IMR-90 (cell line): ENCODE measurements around the gene TRPM6. TPM values are rescaled to one million over a fixed set of nuclear protein-coding genes. Genes with fewer than 3 reads are reported as not detected.

Source experiments
- ATAC-seq: fragments of 200-7000 bp; cut with Tn5 transposase; 2 replicates; pipeline ENCODE4 v1.9.1; 2020; ENCODE audit warnings: low read depth, mild to moderate bottlenecking, moderate library complexity
- BruUV-seq: library from RNA; stranded (reverse); fragments of 400-500 nt; replicated peaks from 2 replicates; lab custom pipeline; 2021; lab: Mats Ljungman, UMichigan
- CTCF ChIA-PET: fragments of 300-600 bp; formaldehyde crosslinking; extraction: SDS; loops from one replicate; lab custom pipeline; 2021; ENCODE audit warnings: antibody characterized with exemption; lab: Yijun Ruan, JAX
- POLR2A ChIA-PET: fragments of 300-600 bp; sonication (Branson Sonifier 250); formaldehyde crosslinking; loops from one replicate; lab custom pipeline; 2022; ENCODE audit warnings: antibody characterized with exemption; ENCODE audit not compliant: unreplicated experiment; lab: Charles Lee
- DNase-seq: peaks from one replicate; pipeline ENCODE4 v3.0.0; 2013
- H2AFZ ChIP-seq: replicated peaks from 2 replicates; pipeline ENCODE3; 2013; ENCODE audit warnings: low read length, mild to moderate bottlenecking; ENCODE audit not compliant: poor library complexity
- H2AK5ac ChIP-seq: 2 replicates; pipeline ENCODE4 v1.6.1; 2013; ENCODE audit warnings: low read depth, low read length, inconsistent platforms
- H2AK9ac ChIP-seq: replicated peaks from 2 replicates; pipeline ENCODE3; 2013; ENCODE audit warnings: mild to moderate bottlenecking, low read depth, low read length, moderate library complexity; ENCODE audit not compliant: poor library complexity
- H2BK120ac ChIP-seq: 2 replicates; pipeline ENCODE4 v1.6.1; 2013; ENCODE audit warnings: low read depth, low read length, inconsistent platforms
- H2BK15ac ChIP-seq: 3 replicates; pipeline ENCODE4 v1.6.1; 2013; ENCODE audit warnings: low read depth, low read length, inconsistent platforms
- H2BK20ac ChIP-seq: 2 replicates; pipeline ENCODE4 v1.6.1; 2013; ENCODE audit warnings: low read depth, mild to moderate bottlenecking, inconsistent platforms, low read length, moderate library complexity
- H2BK5ac ChIP-seq: 2 replicates; pipeline ENCODE4 v1.6.1; 2013; ENCODE audit warnings: mild to moderate bottlenecking, low read depth, low read length, inconsistent platforms; ENCODE audit not compliant: poor library complexity, severe bottlenecking
- H3K14ac ChIP-seq: replicated peaks from 2 replicates; pipeline ENCODE4 v1.6.1; 2013; ENCODE audit warnings: low read depth, low read length, inconsistent platforms
- H3K18ac ChIP-seq: 2 replicates; pipeline ENCODE4 v1.6.1; 2013; ENCODE audit warnings: low read depth, low read length, control low read depth
- H3K23ac ChIP-seq: 2 replicates; pipeline ENCODE4 v1.6.1; 2013; ENCODE audit warnings: low read depth, low read length, inconsistent platforms
- H3K27ac ChIP-seq: 2 replicates; pipeline ENCODE4 v1.5.1; 2013; ENCODE audit warnings: mild to moderate bottlenecking, control low read depth, low read length; ENCODE audit not compliant: insufficient read depth
- H3K27me3 ChIP-seq: 2 replicates; pipeline ENCODE4 v1.6.1; 2013; ENCODE audit warnings: low read length; ENCODE audit not compliant: control insufficient read depth, insufficient read depth
- H3K36me3 ChIP-seq: 2 replicates; pipeline ENCODE4 v1.6.1; 2013; ENCODE audit warnings: low read length, mixed read lengths; ENCODE audit not compliant: control insufficient read depth, insufficient read depth
- H3K4ac ChIP-seq: 2 replicates; pipeline ENCODE4 v1.6.1; 2013; ENCODE audit warnings: low read depth, low read length, inconsistent platforms
- H3K4me1 ChIP-seq: 2 replicates; pipeline ENCODE4 v1.6.1; 2013; ENCODE audit warnings: low read length, mixed read lengths; ENCODE audit not compliant: control insufficient read depth, insufficient read depth
- H3K4me2 ChIP-seq: 2 replicates; pipeline ENCODE4 v1.6.1; 2013; ENCODE audit warnings: low read depth, mild to moderate bottlenecking, control low read depth, low read length, moderate library complexity
- H3K4me3 ChIP-seq: 2 replicates; pipeline ENCODE4 v1.5.1; 2013; ENCODE audit warnings: low read depth, mild to moderate bottlenecking, control low read depth, low read length, moderate library complexity; ENCODE audit not compliant: insufficient read depth
- H3K56ac ChIP-seq: 2 replicates; pipeline ENCODE4 v1.6.1; 2013; ENCODE audit warnings: low read length, inconsistent platforms; ENCODE audit not compliant: insufficient read depth; ENCODE audit errors: extremely low read depth
- H3K79me1 ChIP-seq, 2 experiments: 2 replicates each; pipeline ENCODE4 v1.6.1; 2013; ENCODE audit warnings: low read length in 2 of 2, inconsistent platforms in 1 of 2, low read depth in 1 of 2
- H3K9ac ChIP-seq: 2 replicates; pipeline ENCODE4 v1.6.1; 2013; ENCODE audit warnings: low read depth, low read length, control low read depth
- H3K9me1 ChIP-seq: 2 replicates; pipeline ENCODE4 v1.6.1; 2013; ENCODE audit warnings: low read length, inconsistent platforms; ENCODE audit not compliant: insufficient read depth
- H3K9me3 ChIP-seq: 2 replicates; pipeline ENCODE4 v1.6.1; 2013; ENCODE audit warnings: low read length; ENCODE audit not compliant: control insufficient read depth, insufficient read depth
- H4K20me1 ChIP-seq: 2 replicates; pipeline ENCODE4 v1.6.1; 2013; ENCODE audit warnings: low read length, inconsistent platforms; ENCODE audit not compliant: insufficient read depth
- H4K5ac ChIP-seq: 2 replicates; pipeline ENCODE4 v1.6.1; 2013; ENCODE audit warnings: mild to moderate bottlenecking, low read depth, low read length, control low read depth
- H4K8ac ChIP-seq, 2 experiments: 2 replicates each; pipeline ENCODE4 v1.6.1; 2013; ENCODE audit warnings: low read depth in 2 of 2, low read length in 2 of 2, control low read depth in 1 of 2, inconsistent platforms in 1 of 2
- H4K91ac ChIP-seq: 2 replicates; pipeline ENCODE4 v1.6.1; 2013; ENCODE audit warnings: low read depth, low read length, inconsistent platforms; ENCODE audit not compliant: insufficient read depth
- BHLHE40 ChIP-seq: fragments of 150-350 bp; IDR thresholded peaks from 2 replicates; pipeline ENCODE4 v1.6.1; 2016; ENCODE audit warnings: mild to moderate bottlenecking, low read depth, low read length
- CEBPB ChIP-seq: IDR thresholded peaks from 2 replicates; pipeline ENCODE4 v1.6.1; 2012; ENCODE audit warnings: low read depth, low read length, improper control_type of control experiment
- CHD1 ChIP-seq: IDR thresholded peaks from 2 replicates; pipeline ENCODE4 v1.6.1; 2012; ENCODE audit warnings: low read depth, low read length, improper control_type of control experiment
- CTCF ChIP-seq: conservative IDR thresholded peaks from 2 replicates; pipeline ENCODE4 v1.5.1; 2012; ENCODE audit warnings: mild to moderate bottlenecking, low read depth, low read length, improper control_type of control experiment
- ELK1 ChIP-seq: fragments of 150-350 bp; IDR thresholded peaks from 2 replicates; pipeline ENCODE4 v1.6.1; 2016; ENCODE audit warnings: low read depth, mild to moderate bottlenecking, low read length, moderate library complexity, borderline replicate concordance
- FOS ChIP-seq: fragments of 150-350 bp; IDR thresholded peaks from 2 replicates; pipeline ENCODE4 v1.6.1; 2016; ENCODE audit warnings: low read depth, low read length
- MAFK ChIP-seq: IDR thresholded peaks from 2 replicates; pipeline ENCODE4 v1.6.1; 2012; ENCODE audit warnings: low read depth, low read length, improper control_type of control experiment
- MAZ ChIP-seq: IDR thresholded peaks from 2 replicates; pipeline ENCODE4 v1.6.1; 2012; ENCODE audit warnings: low read depth, mild to moderate bottlenecking, low read length, improper control_type of control experiment, moderate library complexity, borderline replicate concordance
- MXI1 ChIP-seq: IDR thresholded peaks from 2 replicates; pipeline ENCODE4 v1.6.1; 2012; ENCODE audit warnings: low read depth, mild to moderate bottlenecking, low read length, moderate library complexity, borderline replicate concordance
- NFE2L2 ChIP-seq: fragments of 150-350 bp; IDR thresholded peaks from 2 replicates; pipeline ENCODE4 v1.6.1; 2016; ENCODE audit warnings: low read depth, mild to moderate bottlenecking, low read length
- POLR2A ChIP-seq: IDR thresholded peaks from 2 replicates; pipeline ENCODE4 v1.6.1; 2012; ENCODE audit warnings: mild to moderate bottlenecking, low read depth, low read length
- RAD21 ChIP-seq: IDR thresholded peaks from 2 replicates; pipeline ENCODE4 v1.6.1; 2012; ENCODE audit warnings: low read length, improper control_type of control experiment
- RCOR1 ChIP-seq: IDR thresholded peaks from 2 replicates; pipeline ENCODE4 v1.6.1; 2012; ENCODE audit warnings: mild to moderate bottlenecking, low read length, improper control_type of control experiment; ENCODE audit not compliant: insufficient replicate concordance
- RFX5 ChIP-seq: IDR thresholded peaks from 2 replicates; pipeline ENCODE4 v1.8.0; 2012; ENCODE audit warnings: low read depth, mild to moderate bottlenecking, low read length, moderate library complexity
- SMC3 ChIP-seq: fragments of 150-350 bp; IDR thresholded peaks from 2 replicates; pipeline ENCODE4 v1.6.1; 2016; ENCODE audit warnings: low read depth, mild to moderate bottlenecking, antibody characterized with exemption, low read length, moderate library complexity
- USF2 ChIP-seq: fragments of 150-350 bp; IDR thresholded peaks from 2 replicates; pipeline ENCODE4 v1.6.1; 2017; ENCODE audit warnings: mild to moderate bottlenecking, antibody characterized with exemption, low read length, low read depth
- WGBS, 2 experiments: methylation state at CpG; one replicate each; pipeline versions ENCODE4 v1.1.5 to v1.1.7; 2013; ENCODE audit warnings: missing lambda C conversion rate in 2 of 2; ENCODE audit not compliant: insufficient read length in 1 of 2; ENCODE audit errors: extremely low coverage in 2 of 2; 5-methylcytosine and 5-hydroxymethylcytosine counted together
- dilution Hi-C: fragments of 300-500 bp; cut with HindIII; formaldehyde crosslinking; loops from one replicate; pipeline ENCODE4 v1.14.3; 2018; ENCODE audit warnings: low sequenced_read_pairs; ENCODE audit not compliant: unreplicated experiment
- in situ Hi-C: fragments of 300-500 bp; cut with MboI; formaldehyde crosslinking; loops from 3 replicates; pipeline ENCODE4 v1.14.3; 2019; ENCODE audit warnings: low sequenced_read_pairs, inconsistent platforms, mixed read lengths
- intact Hi-C: fragments of 100-400 bp; cut with micrococcal nuclease; formaldehyde crosslinking; loops from 2 replicates; pipeline ENCODE4 v1.10.0; 2022
- polyA plus RNA-seq, 3 experiments: library from polyadenylated mRNA; depleted of rRNA; stranded (reverse); fragments of >200 nt; gene quantifications; 2 replicates each; pipeline ENCODE4 v1.2.3, GENCODE V29; 2012; ENCODE audit warnings: low replicate concordance in 1 of 3
- total RNA-seq: library from RNA; depleted of rRNA; stranded (reverse); fragments of >200 nt; gene quantifications from 2 replicates; pipeline ENCODE4 v1.2.3, GENCODE V29; 2012

Gene TRPM6
- total and polyA plus RNA-seq, 2 of the 4 experiments (the other 2 are of a cell fraction): under 0.01 to 0.02 TPM

- Histone ChIP-seq H4K20me1 (no peaks in the 10 kb centered on the region), H4K8ac (no peak overlapping the region), H2AK9ac (no peak overlapping the region), H3K36me3 (no peaks in the 10 kb centered on the region), H2BK5ac (no peak overlapping the region), H3K4me1 (no peaks in the 10 kb centered on the region), H3K27me3 (no peaks in the 10 kb centered on the region), H4K5ac (no peak overlapping the region), H3K79me1 (no peaks in the 10 kb centered on the region), H2BK120ac (no peak overlapping the region), H3K27ac (no peak overlapping the region), H3K18ac (no peak overlapping the region), H3K56ac (no peak overlapping the region), H3K9me1 (no peaks in the 10 kb centered on the region), H2BK15ac (no peak overlapping the region), H2BK20ac (no peak overlapping the region), H3K4me2 (no peak overlapping the region), H2AK5ac (no peak overlapping the region), H3K9me3 (no peaks in the 10 kb centered on the region), H3K9ac (no peak overlapping the region), H3K4ac (no peak overlapping the region), H2AFZ (no peak overlapping the region), H3K4me3 (no peak overlapping the region), H3K23ac (no peak overlapping the region), H4K91ac (no peak overlapping the region), H3K14ac (no peak overlapping the region)
- POLR2A ChIA-PET: no interaction called here
- CTCF ChIA-PET: no interaction called here
- TF ChIP-seq CTCF: no peak
- no peak for TF ChIP-seq CHD1
- TF ChIP-seq MXI1: no peak
- no peak for TF ChIP-seq NFE2L2
- no peak for TF ChIP-seq SMC3
- no peak for TF ChIP-seq POLR2A
- no peak for TF ChIP-seq MAFK
- no peak for TF ChIP-seq FOS
- TF ChIP-seq RFX5: no peak
- TF ChIP-seq USF2: no peak
- TF ChIP-seq CEBPB: no peak
- no peak for TF ChIP-seq RAD21
- no peak for TF ChIP-seq RCOR1
- no peak for TF ChIP-seq MAZ
- no peak for TF ChIP-seq ELK1
- no peak for TF ChIP-seq BHLHE40
- dilution Hi-C loops (no loop called here), intact Hi-C loops (no loop called here), in situ Hi-C loops (no loop called here)
- WGBS, 2 experiments: no CpG with 5 or more reads among the region's 3 CpGs
- DNase-seq: no peak
- ATAC-seq: no peak
- no TSS peak for BruUV-seq
Measured at GRCh38 chr9:74681906-74682305, 205.8 kb downstream of the TRPM6 start.
